GM12878 (cell line): ENCODE data around the gene LZTFL1. TPM values are rescaled to one million over a fixed set of nuclear protein-coding genes. Genes with fewer than 3 reads are reported as not detected.

ENCODE experiments used
- ATAC-seq: fragments of 200-7000 bp; cut with Tn5 transposase; 3 replicates; pipeline ENCODE4 v1.9.1; 2020; ENCODE audit warnings: mild to moderate bottlenecking, moderate library complexity
- BruUV-seq: library from RNA; stranded (reverse); fragments of 400-500 nt; replicated peaks from 2 replicates; lab custom pipeline; 2021; lab: Mats Ljungman, UMichigan
- CTCF ChIA-PET: fragments of 300-600 bp; sonication (Branson Sonifier 250); formaldehyde crosslinking; extraction: SDS; loops from one replicate; lab custom pipeline; 2021; ENCODE audit warnings: inconsistent platforms; lab: Yijun Ruan, JAX
- POLR2A ChIA-PET: fragments of 350-600 bp; formaldehyde crosslinking; extraction: SDS; loops from one replicate; lab custom pipeline; 2021; ENCODE audit warnings: inconsistent platforms; lab: Charles Lee
- RAD21 ChIA-PET: fragments of 300-600 bp; sonication (Branson Sonifier 250); formaldehyde crosslinking; loops from one replicate; lab custom pipeline; 2023; ENCODE audit warnings: antibody characterized with exemption; ENCODE audit not compliant: unreplicated experiment; lab: Charles Lee
- SMC1A ChIA-PET: fragments of 300-600 bp; sonication (Branson Sonifier 250); formaldehyde crosslinking; loops from one replicate; lab custom pipeline; 2023; ENCODE audit not compliant: unreplicated experiment, uncharacterized antibody; lab: Charles Lee
- DNase-seq: peaks from one replicate; pipeline ENCODE4 v3.0.0-alpha.2; 2011; ENCODE audit warnings: low read depth, low spot score
- FAIRE-seq: peaks from 3 replicates; lab custom pipeline; 2011; peaks lifted over from hg19 to GRCh38; lab: Jason Lieb, UNC
- H2AFZ ChIP-seq: 2 replicates; pipeline ENCODE4 v1.6.0; 2011; ENCODE audit warnings: low read depth, low read length, control low read depth; ENCODE audit not compliant: control insufficient read depth
- H3K27ac ChIP-seq: 2 replicates; pipeline ENCODE4 v1.5.1; 2011; ENCODE audit warnings: control low read depth; ENCODE audit not compliant: control insufficient read depth, insufficient read depth
- H3K27me3 ChIP-seq, 2 experiments: replicated peaks in 1 of 2; 2 replicates each; pipeline versions ENCODE4 v1.6.0 to v1.6.1; 2011; ENCODE audit warnings: low read length in 1 of 2; ENCODE audit not compliant: control insufficient read depth in 2 of 2, insufficient read depth in 2 of 2
- H3K36me3 ChIP-seq, 2 experiments: 2 replicates each; pipeline ENCODE4 v1.5.1; 2011; ENCODE audit warnings: low read length in 1 of 2; ENCODE audit not compliant: control insufficient read depth in 2 of 2, insufficient read depth in 2 of 2
- H3K4me1 ChIP-seq: 2 replicates; pipeline ENCODE4 v1.6.1; 2011; ENCODE audit warnings: mild to moderate bottlenecking, low read length, moderate library complexity, mixed read lengths; ENCODE audit not compliant: control insufficient read depth, insufficient read depth
- H3K4me2 ChIP-seq: 2 replicates; pipeline ENCODE4 v1.6.0; 2011; ENCODE audit warnings: control low read depth; ENCODE audit not compliant: control insufficient read depth, insufficient read depth
- H3K4me3 ChIP-seq: fragments of 200-600 bp; sonication (generic); 2 replicates; pipeline ENCODE4 v1.5.1; 2016
- H3K79me2 ChIP-seq: 2 replicates; pipeline ENCODE4 v1.6.0; 2011; ENCODE audit warnings: low read length; ENCODE audit not compliant: control insufficient read depth, insufficient read depth
- H3K9ac ChIP-seq: 2 replicates; pipeline ENCODE4 v1.8.0; 2011; ENCODE audit warnings: low read length, control low read depth, mixed read lengths; ENCODE audit not compliant: control insufficient read depth, insufficient read depth
- H3K9me3 ChIP-seq: replicated peaks from 3 replicates; pipeline ENCODE4 v1.5.1; 2011; ENCODE audit warnings: mild to moderate bottlenecking, low read length; ENCODE audit not compliant: control insufficient read depth, insufficient read depth
- H4K20me1 ChIP-seq: 2 replicates; pipeline ENCODE4 v1.6.0; 2011; ENCODE audit not compliant: control insufficient read depth, insufficient read depth
- BCL3 ChIP-seq: IDR thresholded peaks from 2 replicates; pipeline ENCODE4 v1.6.1; 2011; ENCODE audit warnings: borderline replicate concordance, low read depth, mild to moderate bottlenecking, moderate library complexity, low read length; ENCODE audit not compliant: insufficient read depth, poor library complexity, severe bottlenecking
- CUX1 ChIP-seq: IDR thresholded peaks from 2 replicates; pipeline ENCODE4 v1.6.1; 2012; ENCODE audit warnings: improper control_type of control experiment, low read depth, low read length; ENCODE audit not compliant: insufficient replicate concordance
- HDGF ChIP-seq: fragments of 450-650 bp; IDR thresholded peaks from 2 replicates; pipeline ENCODE4 v1.6.1; 2016; ENCODE audit warnings: antibody characterized with exemption
- IRF5 ChIP-seq: fragments of 450-650 bp; IDR thresholded peaks from 2 replicates; pipeline ENCODE4 v1.6.1; 2017; ENCODE audit warnings: borderline replicate concordance
- POLR2AphosphoS5 ChIP-seq: IDR thresholded peaks from 2 replicates; pipeline ENCODE4 v1.6.1; 2011; ENCODE audit warnings: mild to moderate bottlenecking, low read length, inconsistent platforms
- RB1 ChIP-seq: fragments of 450-650 bp; formaldehyde crosslinking; IDR thresholded peaks from 2 replicates; pipeline ENCODE4 v1.6.1; 2017; ENCODE audit warnings: mild to moderate bottlenecking, borderline replicate concordance
- SIN3A ChIP-seq: IDR thresholded peaks from 2 replicates; pipeline ENCODE4 v1.6.1; 2012; ENCODE audit warnings: low read depth, low read length, improper control_type of control experiment
- TCF7 ChIP-seq: IDR thresholded peaks from 2 replicates; pipeline ENCODE4 v1.6.1; 2014; ENCODE audit warnings: antibody characterized with exemption, borderline replicate concordance
- WGBS: methylation state at CpG from one replicate; pipeline ENCODE4 v1.1.6; 2016; ENCODE audit warnings: low lambda C conversion rate; ENCODE audit not compliant: insufficient replicate concordance, insufficient coverage; ENCODE audit errors: missing lambda C conversion rate; 5-methylcytosine and 5-hydroxymethylcytosine counted together
- in situ Hi-C: fragments of 300-500 bp; cut with MboI; formaldehyde crosslinking; loops from 9 replicates; pipeline ENCODE4 v1.14.3; 2018; ENCODE audit warnings: mixed read lengths
- intact Hi-C: fragments of 100-400 bp; cut with micrococcal nuclease; formaldehyde crosslinking; loops from one replicate; pipeline ENCODE4 v1.14.2; 2022; ENCODE audit not compliant: unreplicated experiment
- polyA plus RNA-seq, 11 experiments: library from polyadenylated mRNA; depleted of rRNA in 4 of 11; unstranded in 6 of 11; stranded (reverse) in 5 of 11; fragments of >200 nt; fragmentation: Nextera tagmentation in 4 of 11; fragmentation: Illumina TruSeq in 1 of 11; extraction: Ambion mirVana in 4 of 11; extraction: Trizol in 1 of 11; gene quantifications; 1 replicate in 1 of 11; 2 replicates in 10 of 11; pipeline versions ENCODE4 v1.2.1 to v1.2.3, GENCODE V29; 2011 to 2016; ENCODE audit warnings: inconsistent platforms in 2 of 11, missing spikeins in 2 of 11, low read depth in 1 of 11
- total RNA-seq, 4 experiments: library from RNA; depleted of rRNA in 3 of 4; stranded (reverse); fragments of >200 nt in 3 of 4; fragmentation: Illumina TruSeq in 1 of 4; extraction: Trizol in 1 of 4; gene quantifications; 2 replicates each; pipeline versions ENCODE4 v1.2.1 to v1.2.3, GENCODE V29; 2013 to 2021
- TF ChIP-seq, protein P1 (sequence below): fragments of 450-650 bp; IDR thresholded peaks from 2 replicates; pipeline ENCODE4 v1.6.1; 2017; ENCODE audit warnings: mild to moderate bottlenecking, moderate library complexity

The LZTFL1 gene
- total and polyA plus RNA-seq, 10 of the 15 experiments (the other 5 are each of a cell fraction or from before 2014, with no cell fraction given): 9.8 to 74.1 (median 11.9) TPM

DNA sequence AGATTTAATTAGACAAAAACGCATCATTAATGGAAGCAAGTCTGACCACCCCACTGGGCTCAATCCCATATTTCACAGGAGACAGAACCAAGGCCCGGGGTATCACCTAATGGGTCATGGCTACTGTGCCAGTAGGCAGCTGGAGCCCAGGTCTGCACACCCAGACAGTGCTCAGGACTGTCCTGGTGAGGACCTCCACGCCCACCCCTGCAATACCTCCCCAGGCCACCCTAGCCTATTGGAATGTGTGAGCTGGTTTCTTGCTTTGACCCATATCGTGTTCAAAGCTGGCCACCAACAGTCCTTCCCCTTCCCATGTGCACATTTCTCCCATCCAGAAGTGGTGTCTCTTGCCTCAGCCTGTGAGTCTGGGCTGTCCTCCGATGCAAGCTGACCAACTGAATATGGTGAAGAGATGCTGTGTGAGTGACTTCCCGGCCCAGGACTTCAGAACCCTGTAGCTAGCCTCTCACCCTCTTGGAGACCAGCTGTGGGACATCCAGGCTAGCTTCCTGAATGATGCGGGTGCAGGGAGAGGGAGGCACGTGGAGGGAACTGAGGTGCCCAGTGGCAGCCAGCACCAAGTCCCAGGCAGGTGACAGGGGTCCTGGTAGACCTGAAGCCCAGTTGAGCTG, 64.7 kb downstream of the LZTFL1 start:
- intact Hi-C loops: no loop called here
- Histone ChIP-seq H4K20me1 (no peaks in the 10 kb centered on the region), H3K79me2 (no peaks in the 10 kb centered on the region), H3K9me3 (no peaks in the 10 kb centered on the region), H3K27ac (no peak overlapping the region), H3K9ac (no peak overlapping the region), H3K4me2 (no peak overlapping the region), H3K4me1 (no peaks in the 10 kb centered on the region), H3K27me3 (0 out of 4 replicates have a peak, but pooled peaks cover 0 to 2% of the 10 kb centered on the region in 2 experiments), H3K4me3 (no peak overlapping the region), H2AFZ (no peak overlapping the region), H3K36me3 (no peaks in the 10 kb centered on the region)
- BruUV-seq: no TSS peak
- POLR2A ChIA-PET: no interaction called here
- RAD21 ChIA-PET: interaction anchor here (0.5 to 0.9 kb wide), 2 partner anchors 126 to 152 kb away, joined by 3 read pairs; no protein-coding TSS in a partner anchor
- FAIRE-seq: no peak
- no peak for DNase-seq
- in situ Hi-C loops: no loop called here
- WGBS: 31% methylated on average over 8 of the region's 8 CpGs
- TF ChIP-seq SIN3A (no peak), RB1 (no peak), POLR2AphosphoS5 (no peak), TCF7 (no peak), BCL3 (no peak), CUX1 (no peak), IRF5 (no peak), HDGF (no peak)
- TF ChIP-seq, protein P1, sequence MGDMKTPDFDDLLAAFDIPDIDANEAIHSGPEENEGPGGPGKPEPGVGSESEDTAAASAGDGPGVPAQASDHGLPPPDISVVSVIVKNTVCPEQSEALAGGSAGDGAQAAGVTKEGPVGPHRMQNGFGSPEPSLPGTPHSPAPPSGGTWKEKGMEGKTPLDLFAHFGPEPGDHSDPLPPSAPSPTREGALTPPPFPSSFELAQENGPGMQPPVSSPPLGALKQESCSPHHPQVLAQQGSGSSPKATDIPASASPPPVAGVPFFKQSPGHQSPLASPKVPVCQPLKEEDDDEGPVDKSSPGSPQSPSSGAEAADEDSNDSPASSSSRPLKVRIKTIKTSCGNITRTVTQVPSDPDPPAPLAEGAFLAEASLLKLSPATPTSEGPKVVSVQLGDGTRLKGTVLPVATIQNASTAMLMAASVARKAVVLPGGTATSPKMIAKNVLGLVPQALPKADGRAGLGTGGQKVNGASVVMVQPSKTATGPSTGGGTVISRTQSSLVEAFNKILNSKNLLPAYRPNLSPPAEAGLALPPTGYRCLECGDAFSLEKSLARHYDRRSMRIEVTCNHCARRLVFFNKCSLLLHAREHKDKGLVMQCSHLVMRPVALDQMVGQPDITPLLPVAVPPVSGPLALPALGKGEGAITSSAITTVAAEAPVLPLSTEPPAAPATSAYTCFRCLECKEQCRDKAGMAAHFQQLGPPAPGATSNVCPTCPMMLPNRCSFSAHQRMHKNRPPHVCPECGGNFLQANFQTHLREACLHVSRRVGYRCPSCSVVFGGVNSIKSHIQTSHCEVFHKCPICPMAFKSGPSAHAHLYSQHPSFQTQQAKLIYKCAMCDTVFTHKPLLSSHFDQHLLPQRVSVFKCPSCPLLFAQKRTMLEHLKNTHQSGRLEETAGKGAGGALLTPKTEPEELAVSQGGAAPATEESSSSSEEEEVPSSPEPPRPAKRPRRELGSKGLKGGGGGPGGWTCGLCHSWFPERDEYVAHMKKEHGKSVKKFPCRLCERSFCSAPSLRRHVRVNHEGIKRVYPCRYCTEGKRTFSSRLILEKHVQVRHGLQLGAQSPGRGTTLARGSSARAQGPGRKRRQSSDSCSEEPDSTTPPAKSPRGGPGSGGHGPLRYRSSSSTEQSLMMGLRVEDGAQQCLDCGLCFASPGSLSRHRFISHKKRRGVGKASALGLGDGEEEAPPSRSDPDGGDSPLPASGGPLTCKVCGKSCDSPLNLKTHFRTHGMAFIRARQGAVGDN: no peak
- no peak for ATAC-seq
- SMC1A ChIA-PET: no interaction called here
- CTCF ChIA-PET: interaction anchor here (1.9 kb wide), 1 partner anchor 300 kb away, joined by 6 read pairs; no protein-coding TSS in a partner anchor
